Liver (tissue), 9 donors: ENCODE data around the gene SLC4A3. TPM values are rescaled to one million over a fixed set of nuclear protein-coding genes. Genes with fewer than 3 reads are reported as not detected.

Experiments
- DNase-seq: peaks from one replicate; pipeline ENCODE4 v3.0.0-alpha.2; 2017; ENCODE audit warnings: low spot score
- H3K27ac ChIP-seq, 2 donors: one replicate each; pipeline ENCODE4 v1.7.0; 2013; ENCODE audit warnings: inconsistent platforms in 2 of 2, low read length in 2 of 2, control low read depth in 1 of 2, low read depth in 1 of 2, mild to moderate bottlenecking in 1 of 2
- H3K27me3 ChIP-seq, 4 donors: one replicate each; pipeline versions ENCODE4 v1.6.1 to v1.7.0; 2013; ENCODE audit warnings: low read length in 3 of 4, inconsistent platforms in 1 of 4, mild to moderate bottlenecking in 1 of 4, moderate library complexity in 1 of 4; ENCODE audit not compliant: control insufficient read depth in 4 of 4, insufficient read depth in 4 of 4
- H3K36me3 ChIP-seq, 4 donors: one replicate each; pipeline versions ENCODE4 v1.6.1 to v1.7.0; 2013; ENCODE audit warnings: low read length in 3 of 4, mild to moderate bottlenecking in 3 of 4, low read depth in 1 of 4, moderate library complexity in 1 of 4; ENCODE audit not compliant: control insufficient read depth in 4 of 4, insufficient read depth in 3 of 4
- H3K4me1 ChIP-seq, 4 donors: one replicate each; pipeline versions ENCODE4 v1.6.1 to v1.7.0; 2013; ENCODE audit warnings: low read length in 3 of 4, mild to moderate bottlenecking in 3 of 4, moderate library complexity in 1 of 4; ENCODE audit not compliant: control insufficient read depth in 4 of 4, insufficient read depth in 4 of 4
- H3K4me3 ChIP-seq, 3 donors: one replicate each; pipeline versions ENCODE4 v1.6.1 to v1.7.0; 2013; ENCODE audit warnings: low read length in 3 of 3, control low read depth in 1 of 3, low read depth in 1 of 3, mild to moderate bottlenecking in 1 of 3
- H3K9ac ChIP-seq, 2 donors: one replicate each; pipeline ENCODE4 v1.7.0; 2013; ENCODE audit warnings: low read length in 2 of 2, mild to moderate bottlenecking in 2 of 2, moderate library complexity in 2 of 2, control low read depth in 1 of 2, low read depth in 1 of 2
- H3K9me3 ChIP-seq, 4 donors: one replicate each; pipeline versions ENCODE4 v1.6.1 to v1.7.0; 2013; ENCODE audit warnings: low read length in 3 of 4; ENCODE audit not compliant: control insufficient read depth in 4 of 4
- ATF3 ChIP-seq: IDR thresholded peaks from 2 replicates; pipeline ENCODE4 v1.6.1; 2016; ENCODE audit warnings: antibody characterized with exemption
- CTCF ChIP-seq: fragments of 150-350 bp; IDR thresholded peaks from 2 replicates; pipeline ENCODE4 v1.5.1; 2017; ENCODE audit warnings: improper control_type of control experiment, low read depth, low read length; ENCODE audit not compliant: missing input control
- EGR1 ChIP-seq, 2 donors: IDR thresholded peaks; 2 replicates each; pipeline ENCODE4 v1.6.1; 2016 to 2018; ENCODE audit warnings: antibody characterized with exemption in 2 of 2, low read depth in 2 of 2
- FOXA1 ChIP-seq: IDR thresholded peaks from 2 replicates; pipeline ENCODE4 v1.6.1; 2016; ENCODE audit warnings: antibody characterized with exemption
- FOXA2 ChIP-seq: IDR thresholded peaks from 2 replicates; pipeline ENCODE4 v1.6.1; 2016; ENCODE audit warnings: antibody characterized with exemption
- GABPA ChIP-seq, 2 donors: IDR thresholded peaks in 1 of 2; conservative IDR thresholded peaks in 1 of 2; 2 replicates each; pipeline ENCODE4 v1.6.1; 2016; ENCODE audit warnings: antibody characterized with exemption in 2 of 2, mild to moderate bottlenecking in 1 of 2, moderate library complexity in 1 of 2
- HNF4A ChIP-seq, 2 donors: conservative IDR thresholded peaks; 2 replicates each; pipeline ENCODE4 v1.6.1; 2016; ENCODE audit warnings: antibody characterized with exemption in 2 of 2, mild to moderate bottlenecking in 2 of 2
- HNF4G ChIP-seq: IDR thresholded peaks from 2 replicates; pipeline ENCODE4 v1.6.1; 2016; ENCODE audit warnings: antibody characterized with exemption
- JUND ChIP-seq, 2 donors: IDR thresholded peaks; 2 replicates each; pipeline ENCODE4 v1.6.1; 2016; ENCODE audit warnings: antibody characterized with exemption in 2 of 2
- MAX ChIP-seq: IDR thresholded peaks from 2 replicates; pipeline ENCODE4 v1.6.1; 2016; ENCODE audit warnings: antibody characterized with exemption
- NR2F2 ChIP-seq: IDR thresholded peaks from 2 replicates; pipeline ENCODE4 v1.6.1; 2016; ENCODE audit warnings: antibody characterized with exemption
- RAD21 ChIP-seq, 2 donors: IDR thresholded peaks; 2 replicates each; pipeline ENCODE4 v1.6.1; 2016; ENCODE audit warnings: antibody characterized with exemption in 2 of 2, mild to moderate bottlenecking in 2 of 2
- REST ChIP-seq: IDR thresholded peaks from 2 replicates; pipeline ENCODE4 v1.6.1; 2016; ENCODE audit warnings: antibody characterized with exemption, mild to moderate bottlenecking
- RXRA ChIP-seq, 2 donors: IDR thresholded peaks; 2 replicates each; pipeline ENCODE4 v1.6.1; 2017 to 2018; ENCODE audit warnings: antibody characterized with exemption in 2 of 2, mild to moderate bottlenecking in 1 of 2
- SP1 ChIP-seq: IDR thresholded peaks from 2 replicates; pipeline ENCODE4 v1.6.1; 2018; ENCODE audit warnings: antibody characterized with exemption, mild to moderate bottlenecking
- YY1 ChIP-seq: IDR thresholded peaks from 2 replicates; pipeline ENCODE4 v1.6.1; 2016; ENCODE audit warnings: antibody characterized with exemption, mild to moderate bottlenecking
- ZBTB33 ChIP-seq: IDR thresholded peaks from 2 replicates; pipeline ENCODE4 v1.6.1; 2016; ENCODE audit warnings: antibody characterized with exemption
- WGBS: extraction: QIAGEN DNeasy Blood & Tissue Kit; methylation state at CpG from one replicate; pipeline ENCODE4 v1.1.7; 2013; 5-methylcytosine and 5-hydroxymethylcytosine counted together
- polyA plus RNA-seq, 2 donors: library from polyadenylated mRNA; stranded (reverse) in 1 of 2; unstranded in 1 of 2; fragments of 200-250 nt in 1 of 2; fragments of >200 nt in 1 of 2; fragmentation: Nextera tagmentation in 1 of 2; extraction: Ambion mirVana in 1 of 2; gene quantifications; one replicate each; pipeline versions ENCODE4 v1.2.1 to v1.2.3, GENCODE V29; 2013 to 2015
- total RNA-seq, 2 donors: library from RNA; depleted of rRNA; stranded (reverse); fragments of >200 nt; gene quantifications; one replicate each; pipeline ENCODE4 v1.2.3, GENCODE V29; 2014
- donor health status: healthy.
- donor health status: healthy.
- donor health status: healthy.
- donor health status: healthy.
- donor health status: healthy.

The SLC4A3 gene
- total and polyA plus RNA-seq, 4 donors = 0.08 to 0.19 (median 0.08) TPM

- no peak overlapping the region for H3K9ac ChIP-seq
- DNase-seq = no peak
- no peaks in the 10 kb centered on the region for H3K9me3 ChIP-seq
- H3K36me3 ChIP-seq = no peaks in the 10 kb centered on the region
- H3K27me3 ChIP-seq = no peaks in the 10 kb centered on the region
- peaks cover 0 to 4% (median 2%) of the 10 kb centered on the region in 4 donors for H3K4me1 ChIP-seq
- no peak overlapping the region for H3K4me3 ChIP-seq
- no peak overlapping the region for H3K27ac ChIP-seq
- TF ChIP-seq ZBTB33 (no peak), NR2F2 (no peak), RXRA (IDR thresholded peaks at IDR 0.05) (no peak), FOXA2 (no peak), FOXA1 (no peak), YY1 (no peak), SP1 (no peak), REST (no peak)
- WGBS = 80% methylated on average over 17 of the region's 17 CpGs
Observed at GRCh38 chr2:219638217-219638947, 11.0 kb downstream of the SLC4A3 start.

- Histone ChIP-seq H3K27me3 (no peaks in the 10 kb centered on the region), H3K9me3 (no peaks in the 10 kb centered on the region), H3K4me3 (no peak overlapping the region), H3K9ac (no peak overlapping the region), H3K4me1 (peaks cover 0 to 4% (median 2%) of the 10 kb centered on the region in 4 donors), H3K27ac (no peak overlapping the region), H3K36me3 (no peaks in the 10 kb centered on the region)
- WGBS = 76% methylated on average over 24 of the region's 24 CpGs
- no peak for DNase-seq
- TF ChIP-seq FOXA2 (no peak), HNF4G (no peak), JUND (IDR thresholded peaks at IDR 0.05) (no peak), CTCF (no peak), MAX (no peak), RXRA (IDR thresholded peaks at IDR 0.05) (no peak), FOXA1 (no peak), NR2F2 (no peak), EGR1 (IDR thresholded peaks at IDR 0.05; ENCODE audit: low read depth in 2 of 2) (no peak), GABPA (IDR thresholded peaks at IDR 0.05 in 1 of 2, conservative IDR thresholded peaks at IDR 0.05 in 1 of 2) (no peak), ATF3 (no peak), YY1 (no peak), RAD21 (IDR thresholded peaks at IDR 0.05) (no peak), ZBTB33 (no peak), HNF4A (conservative IDR thresholded peaks at IDR 0.05) (no peak)
Observed at GRCh38 chr2:219638948-219639755, 11.7 kb downstream of the SLC4A3 start.
